Measurements from ENCODE around the gene C6orf15.

Gene C6orf15

DNA sequence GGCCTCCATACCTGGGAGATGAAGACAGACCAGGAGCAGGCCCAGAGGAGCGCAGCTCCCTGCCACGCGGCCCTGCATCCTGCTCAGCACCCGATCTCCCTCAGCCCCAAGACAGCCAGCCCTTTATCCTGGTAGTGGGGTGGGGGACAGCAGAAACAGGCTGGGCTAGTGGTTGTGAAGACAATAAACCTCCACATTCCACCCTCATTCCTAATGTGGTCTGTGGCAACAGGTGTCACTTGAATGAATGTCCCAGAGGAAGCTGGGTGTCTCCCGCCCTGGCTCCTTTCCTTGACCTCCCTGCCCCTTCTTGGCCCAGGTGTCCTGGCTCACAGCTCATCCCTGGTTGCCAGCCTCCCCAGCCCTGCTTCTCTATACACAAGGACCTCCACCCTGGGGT is at the start of gene C6orf15:
TSS of gene C6orf15 (minus strand) at position 98 of the 400 bp plus-strand sequence. CDS start at position 78, 20 bp downstream.
- DNase-seq (ENCODE audit: low read depth in 2 of 2), result no peak

DNA sequence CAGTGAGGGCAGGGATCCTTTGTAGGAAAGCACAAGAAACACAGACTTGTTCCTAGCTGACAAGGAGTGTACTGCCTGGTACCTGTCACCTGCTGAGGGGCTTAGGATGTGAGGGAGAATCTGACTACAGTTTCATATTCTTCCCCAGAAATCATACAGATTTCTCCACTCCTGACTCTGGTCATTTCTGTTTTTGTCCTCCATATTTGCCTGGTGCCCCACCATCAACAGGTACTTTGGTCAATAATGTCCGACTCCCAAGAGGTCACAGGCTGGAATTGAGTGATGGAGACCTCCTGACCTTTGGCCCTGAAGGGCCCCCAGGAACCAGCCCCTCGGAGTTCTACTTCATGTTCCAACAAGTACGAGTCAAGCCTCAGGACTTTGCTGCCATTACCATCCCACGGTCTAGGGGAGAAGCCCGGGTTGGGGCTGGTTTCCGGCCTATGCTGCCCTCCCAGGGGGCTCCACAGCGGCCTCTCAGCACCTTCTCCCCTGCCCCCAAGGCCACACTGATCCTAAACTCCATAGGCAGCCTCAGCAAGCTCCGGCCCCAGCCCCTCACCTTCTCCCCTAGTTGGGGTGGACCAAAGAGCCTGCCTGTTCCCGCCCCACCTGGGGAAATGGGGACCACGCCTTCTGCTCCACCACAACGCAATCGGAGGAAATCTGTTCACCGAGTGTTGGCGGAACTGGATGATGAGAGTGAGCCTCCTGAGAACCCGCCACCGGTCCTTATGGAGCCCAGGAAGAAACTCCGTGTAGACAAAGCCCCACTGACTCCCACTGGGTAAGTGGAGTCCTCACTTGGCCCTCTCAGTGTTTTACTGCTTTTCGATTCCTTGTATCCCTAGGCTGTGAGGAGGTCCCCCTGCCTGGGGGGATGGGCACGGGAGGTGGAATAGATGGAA is 49.1 kb upstream of the C6orf15 start:
- no peak for DNase-seq (ENCODE audit: low read depth in 2 of 2)

GRCh38 chr6:31158863-31159855 is 46.8 kb upstream of the C6orf15 start:
- no peak for DNase-seq (ENCODE audit: low read depth in 2 of 2)

GRCh38 chr6:31158140-31158862 is 45.9 kb upstream of the C6orf15 start, which contains the start of gene TCF19:
TSS of gene TCF19 (plus strand) at chr6:31158589. CDS start at chr6:31159470, 881 bp downstream.
- DNase-seq (ENCODE audit: low read depth in 2 of 2), result peak; percentile 98 to 99

DNA sequence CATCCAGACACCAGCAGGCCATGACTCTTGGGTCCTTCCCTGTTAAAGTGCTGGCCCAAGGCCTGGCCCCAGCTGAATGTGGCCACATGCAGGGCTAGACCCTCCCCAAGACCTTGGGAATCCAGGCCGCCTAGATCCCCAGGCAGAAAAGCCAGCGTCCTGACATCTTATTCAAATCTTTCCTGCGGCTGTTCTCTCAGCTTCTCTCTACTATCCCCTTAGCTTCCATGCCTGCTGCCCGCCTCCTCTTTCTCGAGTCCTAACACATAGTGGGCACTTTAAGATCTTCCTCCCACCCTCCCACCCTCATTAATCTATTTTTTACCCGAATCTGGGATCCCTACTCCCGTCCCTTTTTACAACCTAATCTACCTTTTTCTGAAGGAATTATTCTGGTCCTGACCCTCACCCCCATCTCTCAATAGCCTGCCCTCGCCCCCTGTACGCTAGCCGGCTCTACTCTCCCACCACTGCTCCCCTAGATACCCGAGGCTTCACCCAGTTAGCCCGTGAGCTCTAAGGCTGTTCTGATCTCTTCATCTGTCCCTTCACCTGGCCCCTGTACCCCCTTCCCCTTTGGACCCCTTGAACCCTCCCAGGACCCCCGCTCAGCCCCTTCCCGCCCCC is 45.3 kb upstream of the C6orf15 start, which contains the start of gene CCHCR1:
TSS of gene CCHCR1 (minus strand) at position 290 of the 627 bp plus-strand sequence. CDS start at position 88, 202 bp downstream.
- no peak for DNase-seq (ENCODE audit: low read depth in 2 of 2)

- DNase-seq (ENCODE audit: low read depth in 2 of 2), result no peak
Observed at GRCh38 chr6:31156641-31157040, 44.3 kb upstream of the C6orf15 start.

DNA sequence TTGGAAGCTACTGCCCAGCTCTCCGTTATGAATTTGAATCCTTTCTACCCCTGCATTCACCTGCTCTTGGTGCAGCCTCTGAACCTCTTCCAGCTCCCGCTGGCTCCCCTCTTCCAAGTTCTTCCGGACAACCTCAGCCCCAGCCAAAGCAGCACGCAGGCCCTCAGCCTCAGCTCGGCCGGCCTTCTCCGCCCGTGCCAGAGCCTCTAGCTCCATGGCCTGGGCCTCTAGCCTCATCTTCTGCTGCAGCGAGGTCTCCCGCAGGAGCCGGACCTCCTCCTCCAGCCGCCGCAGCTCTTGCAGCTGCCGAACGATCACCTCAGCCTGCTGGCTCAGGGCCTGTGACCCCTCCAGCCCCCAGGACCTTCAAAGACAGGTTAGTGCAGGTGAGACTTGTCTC is 42.1 kb upstream of the C6orf15 start:
- DNase-seq (ENCODE audit: low read depth in 2 of 2), result no peak

DNA sequence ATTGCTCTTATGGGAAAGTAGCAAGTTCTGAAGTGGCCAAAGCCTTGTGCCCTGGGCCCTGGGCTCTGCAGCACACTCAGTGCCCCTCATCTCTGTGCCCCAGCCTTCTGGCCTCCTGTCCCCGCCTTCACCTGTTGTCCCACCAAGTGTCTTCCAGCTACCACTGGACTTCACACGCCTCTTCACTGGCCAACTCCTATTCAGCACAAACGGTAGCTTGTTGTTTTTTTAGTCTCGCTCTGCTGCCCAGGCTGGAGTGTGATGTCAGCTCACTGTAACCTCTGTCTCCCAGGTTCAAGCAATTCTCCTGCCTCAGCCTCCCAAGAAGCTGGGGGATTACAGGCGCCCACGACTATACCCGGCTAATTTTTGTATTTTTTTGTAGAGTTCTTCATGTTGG is 40.4 kb upstream of the C6orf15 start:
- DNase-seq (ENCODE audit: low read depth in 2 of 2), result no peak

GRCh38 chr6:31149827-31150447 is 37.6 kb upstream of the C6orf15 start:
- DNase-seq (ENCODE audit: low read depth in 2 of 2), result no peak

- no peak for DNase-seq (ENCODE audit: low read depth in 2 of 2)
Observed at GRCh38 chr6:31145386-31145785, 33.0 kb upstream of the C6orf15 start.

DNA sequence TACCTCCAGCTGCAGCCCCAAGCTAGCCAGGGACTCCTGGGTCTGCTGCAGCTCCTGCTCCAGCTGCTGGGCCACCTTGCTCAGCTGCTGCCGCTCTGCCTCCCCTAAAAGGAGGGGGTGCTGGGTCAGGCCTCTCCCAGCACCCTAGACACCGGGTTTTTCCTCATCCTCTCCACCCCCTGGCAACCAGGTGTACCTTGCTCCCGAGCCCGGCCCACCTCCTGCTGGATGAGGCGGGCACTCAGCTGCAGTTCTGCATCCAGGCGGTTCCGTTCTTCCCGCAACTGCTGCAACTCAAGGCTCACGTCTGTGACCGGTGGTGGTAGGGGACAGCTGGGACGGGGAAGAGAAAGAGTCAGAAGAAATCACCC is 32.6 kb upstream of the C6orf15 start:
- DNase-seq (ENCODE audit: low read depth in 2 of 2), result no peak

DNA sequence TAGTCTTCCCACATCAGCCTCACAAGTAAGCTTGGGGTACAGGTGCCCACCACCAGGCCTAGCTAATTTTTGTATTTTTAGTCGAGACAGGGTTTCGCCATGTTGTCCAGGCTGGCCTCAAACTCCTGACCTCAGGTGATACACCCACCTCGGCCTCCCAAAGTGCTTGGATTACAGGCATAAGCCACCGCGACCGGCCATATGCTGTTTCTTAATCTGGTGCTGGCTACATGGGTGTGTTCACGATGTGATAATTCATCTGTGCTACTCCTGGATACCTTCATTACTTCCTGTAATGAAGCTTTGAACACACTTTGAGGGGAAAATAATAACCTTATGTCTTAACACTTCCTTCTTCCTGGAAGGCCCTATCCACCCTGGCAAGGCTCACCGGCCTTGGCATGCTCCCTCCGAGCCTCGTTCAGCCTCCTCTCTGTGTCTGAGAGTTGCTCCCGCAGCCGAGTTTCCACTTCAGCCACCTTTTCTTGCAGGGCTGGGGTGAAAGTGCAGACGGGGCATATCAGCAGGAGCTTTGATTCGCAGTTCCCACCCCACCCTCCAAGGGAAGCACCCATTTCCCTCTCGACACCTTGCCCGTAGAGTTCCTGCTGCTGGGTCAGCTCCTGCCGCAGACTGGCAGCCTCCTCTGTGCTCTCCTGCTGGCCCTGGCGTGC is 32.1 kb upstream of the C6orf15 start:
- DNase-seq (ENCODE audit: low read depth in 2 of 2), result no peak

- no peak for DNase-seq (ENCODE audit: low read depth in 2 of 2)
Observed at GRCh38 chr6:31143148-31143547, 30.8 kb upstream of the C6orf15 start.

GRCh38 chr6:31142361-31142761 is 30.0 kb upstream of the C6orf15 start:
- DNase-seq (ENCODE audit: low read depth in 2 of 2), result no peak

GRCh38 chr6:31140643-31141042 is 28.3 kb upstream of the C6orf15 start:
- DNase-seq (ENCODE audit: low read depth in 2 of 2), result no peak

DNA sequence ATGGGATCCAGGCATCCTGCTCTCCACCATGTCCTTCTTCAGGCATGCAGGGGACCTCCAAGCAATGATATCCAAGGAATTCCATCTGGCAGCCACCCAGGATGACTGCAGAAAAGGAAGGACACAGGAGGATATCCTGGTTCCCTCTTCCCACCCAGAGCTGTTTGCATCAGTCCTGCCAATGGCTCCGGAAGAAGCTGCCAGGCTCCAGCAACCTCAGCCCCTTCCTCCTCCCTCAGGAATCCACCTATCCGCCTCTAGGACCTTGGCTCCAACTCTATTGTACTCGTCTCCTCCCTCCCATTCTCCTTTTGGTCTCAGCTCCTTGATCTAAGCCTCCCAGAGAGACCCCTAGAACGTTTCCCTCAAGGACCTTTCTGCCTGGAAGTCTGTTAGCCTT is 27.2 kb upstream of the C6orf15 start:
- DNase-seq (ENCODE audit: low read depth in 2 of 2), result no peak

- no peak for DNase-seq (ENCODE audit: low read depth in 2 of 2)
Observed at GRCh38 chr6:31138982-31139381, 26.6 kb upstream of the C6orf15 start, which contains the start of gene PSORS1C2. TSS of gene PSORS1C2 (minus strand) at chr6:31139066. CDS start at chr6:31139026, 40 bp downstream.

GRCh38 chr6:31135710-31136109 is 23.3 kb upstream of the C6orf15 start:
- DNase-seq (ENCODE audit: low read depth in 2 of 2), result no peak

DNA sequence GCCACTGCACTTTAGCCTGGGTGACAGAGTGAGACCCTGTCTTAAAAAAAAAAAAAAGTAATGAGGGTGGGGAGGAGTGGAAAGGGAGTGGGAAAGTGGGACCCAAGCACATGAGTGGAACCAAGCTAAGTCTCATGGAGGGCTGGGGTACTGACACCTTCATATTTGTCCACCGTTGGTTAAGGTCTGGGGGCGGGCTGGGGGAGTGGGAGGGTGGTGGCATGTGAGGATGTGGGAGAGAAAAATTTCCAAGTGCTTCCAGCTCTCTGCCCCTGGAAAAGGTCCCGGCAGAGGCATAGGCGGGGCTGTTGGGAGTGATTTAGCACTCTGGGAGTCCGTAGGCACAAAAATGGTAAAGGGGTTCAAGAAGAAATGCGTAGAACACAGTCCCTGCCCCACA is 20.4 kb upstream of the C6orf15 start:
- no peak for DNase-seq (ENCODE audit: low read depth in 2 of 2)

GRCh38 chr6:31131595-31131994 is 19.2 kb upstream of the C6orf15 start:
- DNase-seq (ENCODE audit: low read depth in 2 of 2), result no peak

Measured in stimulated activated CD8-positive, alpha-beta memory T cell treated with anti-CD3 and anti-CD28 coated beads, Interleukin-15, amount 100 ng/mL, for 48 hours (primary cell).